H1 (cell line): ENCODE measurements around the gene UGGT1. TPM values are rescaled to one million over a fixed set of nuclear protein-coding genes. Genes with fewer than 3 reads are reported as not detected.

Experiments used
- CTCF ChIA-PET: fragments of 300-600 bp; sonication (Branson Sonifier 250); formaldehyde crosslinking; loops from one replicate; lab custom pipeline; 2021; ENCODE audit not compliant: partially characterized antibody; lab: Charles Lee
- POLR2A ChIA-PET: fragments of 300-600 bp; sonication (Branson Sonifier 250); formaldehyde crosslinking; loops from one replicate; lab custom pipeline; 2021; ENCODE audit warnings: inconsistent platforms; ENCODE audit not compliant: partially characterized antibody; lab: Charles Lee
- DNase-seq, 2 experiments: peaks; one replicate each; pipeline versions ENCODE4 v3.0.0 to v3.0.0-alpha.2; 2010 to 2022; ENCODE audit warnings: low spot score in 2 of 2, low read depth in 1 of 2, mixed read lengths in 1 of 2
- FAIRE-seq: peaks from 2 replicates; lab custom pipeline; 2011; peaks lifted over from hg19 to GRCh38; lab: Jason Lieb, UNC
- H2AFZ ChIP-seq: 2 replicates; pipeline ENCODE4 v1.8.1; 2012; ENCODE audit warnings: low read length, inconsistent platforms
- H2AK5ac ChIP-seq: 2 replicates; pipeline ENCODE4 v1.6.1; 2013; ENCODE audit warnings: low read depth, low read length
- H2BK120ac ChIP-seq: replicated peaks from 2 replicates; pipeline ENCODE3; 2013; ENCODE audit warnings: low read depth, low read length, inconsistent platforms
- H2BK12ac ChIP-seq: 2 replicates; pipeline ENCODE4 v1.6.1; 2013; ENCODE audit warnings: low read depth, low read length
- H2BK15ac ChIP-seq: 2 replicates; pipeline ENCODE4 v1.6.1; 2013; ENCODE audit warnings: low read length
- H2BK20ac ChIP-seq: 2 replicates; pipeline ENCODE4 v1.6.1; 2013; ENCODE audit warnings: low read length
- H2BK5ac ChIP-seq: 2 replicates; pipeline ENCODE4 v1.6.1; 2013; ENCODE audit warnings: low read depth, low read length
- H3K14ac ChIP-seq: 2 replicates; pipeline ENCODE4 v1.6.1; 2013; ENCODE audit warnings: inconsistent platforms; ENCODE audit not compliant: insufficient read length
- H3K18ac ChIP-seq: 2 replicates; pipeline ENCODE4 v1.6.1; 2013; ENCODE audit warnings: low read length; ENCODE audit errors: extremely low read depth
- H3K23ac ChIP-seq: 2 replicates; pipeline ENCODE4 v1.6.1; 2013; ENCODE audit warnings: inconsistent platforms; ENCODE audit not compliant: insufficient read length
- H3K23me2 ChIP-seq: 2 replicates; pipeline ENCODE4 v1.6.1; 2013; ENCODE audit warnings: low read depth, low read length
- H3K27ac ChIP-seq: 2 replicates; pipeline ENCODE4 v1.6.1; 2011; ENCODE audit warnings: low read depth, low read length, inconsistent platforms
- H3K27me3 ChIP-seq, 4 experiments: replicated peaks in 1 of 4; 1 replicate in 1 of 4; 2 replicates in 3 of 4; pipeline versions ENCODE4 v1.6.1 to v1.8.1; 2011 to 2013; ENCODE audit warnings: low read length in 3 of 4, mild to moderate bottlenecking in 3 of 4, inconsistent platforms in 2 of 4, mixed read lengths in 2 of 4, moderate library complexity in 1 of 4; ENCODE audit not compliant: control insufficient read depth in 3 of 4, insufficient read depth in 3 of 4; ENCODE audit errors: extremely low read depth in 1 of 4
- H3K36me3 ChIP-seq, 4 experiments: 2 replicates each; pipeline versions ENCODE4 v1.6.1 to v1.8.1; 2011 to 2013; ENCODE audit warnings: mild to moderate bottlenecking in 4 of 4, low read length in 3 of 4, moderate library complexity in 2 of 4, control low read depth in 1 of 4, inconsistent platforms in 1 of 4; ENCODE audit not compliant: insufficient read depth in 4 of 4, control insufficient read depth in 2 of 4
- H3K4ac ChIP-seq: replicated peaks from 2 replicates; pipeline ENCODE3; 2013; ENCODE audit warnings: low read length, low read depth, mixed read lengths, inconsistent platforms; ENCODE audit not compliant: insufficient read length
- H3K4me1 ChIP-seq, 4 experiments: replicated peaks in 1 of 4; 1 replicate in 1 of 4; 2 replicates in 3 of 4; pipeline versions ENCODE4 v1.6.1 to v1.8.1; 2011 to 2013; ENCODE audit warnings: low read length in 3 of 4, inconsistent platforms in 2 of 4, mixed read lengths in 1 of 4; ENCODE audit not compliant: insufficient read depth in 4 of 4, control insufficient read depth in 3 of 4
- H3K4me2 ChIP-seq, 2 experiments: 2 replicates each; pipeline versions ENCODE4 v1.6.1 to v1.8.1; 2011 to 2013; ENCODE audit warnings: low read depth in 2 of 2, low read length in 2 of 2, control low read depth in 1 of 2, inconsistent platforms in 1 of 2, mild to moderate bottlenecking in 1 of 2; ENCODE audit not compliant: insufficient read depth in 1 of 2
- H3K4me3 ChIP-seq, 4 experiments: fragments of 200-600, 300-600 bp in 1 of 4; sonication (generic), shearing (Covaris generic), sonication (Bioruptor Twin) in 1 of 4; 2 replicates each; pipeline versions ENCODE4 v1.5.1 to v1.8.1; 2011 to 2016; ENCODE audit warnings: low read length in 4 of 4, low read depth in 3 of 4, control low read depth in 2 of 4, inconsistent platforms in 2 of 4, mild to moderate bottlenecking in 2 of 4, mixed read lengths in 1 of 4, moderate library complexity in 1 of 4; ENCODE audit not compliant: insufficient read depth in 2 of 4; ENCODE audit errors: extremely low read depth in 1 of 4
- H3K56ac ChIP-seq: replicated peaks from 2 replicates; pipeline ENCODE3; 2013; ENCODE audit warnings: low read depth, mild to moderate bottlenecking, mixed read lengths, low read length, inconsistent platforms; ENCODE audit not compliant: insufficient read length
- H3K79me1 ChIP-seq: 2 replicates; pipeline ENCODE4 v1.6.1; 2013; ENCODE audit warnings: low read depth, low read length, control low read depth
- H3K79me2 ChIP-seq, 2 experiments: 2 replicates each; pipeline versions ENCODE4 v1.6.1 to v1.8.1; 2012 to 2013; ENCODE audit warnings: low read length in 2 of 2, mild to moderate bottlenecking in 2 of 2, inconsistent platforms in 1 of 2; ENCODE audit not compliant: insufficient read depth in 2 of 2, control insufficient read depth in 1 of 2
- H3K9ac ChIP-seq, 4 experiments: replicated peaks in 1 of 4; 1 replicate in 1 of 4; 2 replicates in 3 of 4; pipeline versions ENCODE4 v1.6.1 to v1.8.1; 2011 to 2013; ENCODE audit warnings: low read depth in 3 of 4, low read length in 3 of 4, control low read depth in 2 of 4, mild to moderate bottlenecking in 2 of 4, moderate library complexity in 2 of 4, inconsistent platforms in 1 of 4; ENCODE audit errors: extremely low read depth in 1 of 4
- H3K9me3 ChIP-seq, 2 experiments: 2 replicates each; pipeline versions ENCODE4 v1.6.1 to v1.8.1; 2012 to 2013; ENCODE audit warnings: mild to moderate bottlenecking in 2 of 2, moderate library complexity in 2 of 2, control low read depth in 1 of 2, inconsistent platforms in 1 of 2, low read depth in 1 of 2, low read length in 1 of 2, mixed read lengths in 1 of 2; ENCODE audit not compliant: insufficient read depth in 2 of 2
- H4K20me1 ChIP-seq, 2 experiments: replicated peaks in 1 of 2; 2 replicates each; pipeline versions ENCODE3 to v1.8.1; 2011 to 2013; ENCODE audit warnings: inconsistent platforms in 2 of 2, low read length in 2 of 2, mild to moderate bottlenecking in 1 of 2; ENCODE audit not compliant: insufficient read depth in 2 of 2, control insufficient read depth in 1 of 2
- H4K5ac ChIP-seq: 2 replicates; pipeline ENCODE4 v1.6.1; 2013; ENCODE audit warnings: low read length, low read depth, mixed read lengths, inconsistent platforms; ENCODE audit not compliant: insufficient read length
- H4K8ac ChIP-seq: 2 replicates; pipeline ENCODE4 v1.8.0; 2013; ENCODE audit warnings: mild to moderate bottlenecking, moderate library complexity, low read length, inconsistent platforms; ENCODE audit not compliant: insufficient read depth; ENCODE audit errors: extremely low read depth
- H4K91ac ChIP-seq: replicated peaks from 2 replicates; pipeline ENCODE3; 2013; ENCODE audit warnings: low read length, mixed read lengths, inconsistent platforms; ENCODE audit not compliant: insufficient read length
- ASH2L ChIP-seq: fragments of 200-600, 300-600 bp; sonication (generic); IDR thresholded peaks from one replicate; pipeline ENCODE4 v1.7.1; 2017; ENCODE audit warnings: low read length
- CBX8 ChIP-seq: fragments of 300-800, 300-1000 bp; sonication (generic); IDR thresholded peaks from 2 replicates; pipeline ENCODE4 v1.7.1; 2016; ENCODE audit warnings: low read depth, low read length, borderline replicate concordance
- CEBPB ChIP-seq: IDR thresholded peaks from 2 replicates; pipeline ENCODE4 v1.6.1; 2012; ENCODE audit warnings: low read depth, low read length
- EGR1 ChIP-seq: IDR thresholded peaks from 2 replicates; pipeline ENCODE4 v1.6.1; 2011; ENCODE audit warnings: low read depth, low read length, borderline replicate concordance
- GABPA ChIP-seq: IDR thresholded peaks from 2 replicates; pipeline ENCODE4 v1.6.1; 2011; ENCODE audit warnings: mild to moderate bottlenecking, low read length, moderate library complexity, borderline replicate concordance; ENCODE audit not compliant: insufficient read depth
- NANOG ChIP-seq: IDR thresholded peaks from 2 replicates; pipeline ENCODE4 v1.6.1; 2011; ENCODE audit warnings: low read length, low read depth, mild to moderate bottlenecking, inconsistent platforms; ENCODE audit not compliant: insufficient read depth, poor library complexity, severe bottlenecking
- RAD21 ChIP-seq, 2 experiments: IDR thresholded peaks in 1 of 2; conservative IDR thresholded peaks in 1 of 2; 2 replicates each; pipeline ENCODE4 v1.6.1; 2011; ENCODE audit warnings: low read depth in 2 of 2, low read length in 2 of 2, improper control_type of control experiment in 1 of 2, inconsistent platforms in 1 of 2, mild to moderate bottlenecking in 1 of 2, moderate library complexity in 1 of 2
- RFX5 ChIP-seq: IDR thresholded peaks from 2 replicates; pipeline ENCODE4 v1.6.1; 2011; ENCODE audit warnings: low read depth, low read length, improper control_type of control experiment, borderline replicate concordance
- SP1 ChIP-seq: IDR thresholded peaks from 2 replicates; pipeline ENCODE4 v1.6.1; 2011; ENCODE audit warnings: low read depth, low read length
- TCF12 ChIP-seq: IDR thresholded peaks from 2 replicates; pipeline ENCODE4 v1.6.1; 2011; ENCODE audit warnings: low read depth, mild to moderate bottlenecking, low read length
- TEAD4 ChIP-seq: IDR thresholded peaks from 2 replicates; pipeline ENCODE4 v1.6.1; 2012; ENCODE audit warnings: low read depth, low read length, inconsistent platforms, mixed read lengths
- YY1 ChIP-seq: IDR thresholded peaks from 2 replicates; pipeline ENCODE4 v1.6.1; 2011; ENCODE audit warnings: low read depth, mild to moderate bottlenecking, low read length
- WGBS, 2 experiments: shearing (Covaris generic) in 1 of 2; methylation state at CpG; one replicate each; pipeline versions ENCODE4 v1.1.6 to v1.1.7; 2013 to 2015; ENCODE audit warnings: low lambda C conversion rate in 2 of 2, mixed read lengths in 2 of 2, inconsistent platforms in 1 of 2, low coverage in 1 of 2, missing lambda C conversion rate in 1 of 2; ENCODE audit not compliant: insufficient replicate concordance in 2 of 2, insufficient coverage in 1 of 2, insufficient read length in 1 of 2; ENCODE audit errors: extremely low coverage in 1 of 2, missing lambda C conversion rate in 1 of 2; 5-methylcytosine and 5-hydroxymethylcytosine counted together
- polyA plus RNA-seq, 7 experiments: library from polyadenylated mRNA; depleted of rRNA in 3 of 7; stranded (reverse) in 5 of 7; unstranded in 2 of 7; fragments of >200 nt in 5 of 7; fragments of 200-250 nt in 2 of 7; gene quantifications; 1 replicate in 5 of 7; 2 replicates in 1 of 7; 4 replicates in 1 of 7; pipeline versions ENCODE4 v1.2.1 to v1.2.3, GENCODE V29; 2011 to 2013; ENCODE audit warnings: missing spikeins in 2 of 7, mixed read lengths in 2 of 7
- total RNA-seq: library from RNA; stranded (reverse); fragmentation: NEBNext Ultra II Directional; extraction: Animal tissue kit (Norgen Biotek cat#: 25700); gene quantifications from 2 replicates; pipeline ENCODE4 v1.2.1, GENCODE V29; 2021
- TF ChIP-seq, protein P1 (sequence below), 3 experiments: IDR thresholded peaks; 1 replicate in 2 of 3; 2 replicates in 1 of 3; pipeline versions ENCODE4 v1.5.1 to v1.6.1; 2011; ENCODE audit warnings: low read length in 3 of 3, mild to moderate bottlenecking in 3 of 3, inconsistent platforms in 2 of 3, low read depth in 1 of 3, moderate library complexity in 1 of 3; ENCODE audit not compliant: insufficient read depth in 1 of 3; ENCODE audit errors: control extremely low read depth in 1 of 3

The UGGT1 gene
- total and polyA plus RNA-seq, 2 of the 8 experiments (the other 6 are each of a cell fraction or from before 2014, with no cell fraction given): 14.9 to 57.3 TPM

DNA sequence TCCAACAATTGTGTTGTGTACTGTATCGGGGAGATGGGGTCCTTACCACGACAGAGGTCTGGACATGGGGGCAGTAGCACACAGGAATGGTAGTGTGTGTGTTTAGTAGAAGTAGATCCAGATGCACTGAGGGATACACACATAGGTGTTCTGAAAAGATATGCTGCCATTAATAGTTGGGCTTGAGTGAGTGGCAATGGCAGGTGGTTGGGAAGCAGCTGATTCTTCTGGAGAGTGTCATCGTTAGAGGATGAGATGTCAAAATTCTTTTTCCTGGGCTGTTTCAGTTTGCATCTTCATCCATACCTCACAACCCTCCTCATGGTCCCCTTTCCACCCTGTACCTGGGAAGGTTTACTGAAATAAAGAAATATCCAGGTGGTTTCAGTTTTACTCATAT, 66.6 kb downstream of the UGGT1 start:
- Histone ChIP-seq H3K23ac (no peak overlapping the region), H3K36me3 (peaks cover 12 to 37% (median 22%) of the 10 kb centered on the region in 4 experiments), H3K79me2 (no peaks in the 10 kb centered on the region), H3K9me3 (no peaks in the 10 kb centered on the region), H3K27me3 (no peaks in the 10 kb centered on the region), H4K5ac (no peak overlapping the region), H2BK5ac (no peak overlapping the region), H2AK5ac (no peak overlapping the region), H3K14ac (no peak overlapping the region), H3K79me1 (no peaks in the 10 kb centered on the region), H2BK120ac (no peak overlapping the region), H2AFZ (no peak overlapping the region), H3K4ac (no peak overlapping the region), H2BK12ac (no peak overlapping the region), H2BK20ac (no peak overlapping the region), H3K18ac (no peak overlapping the region), H3K4me1 (no peaks in the 10 kb centered on the region), H4K20me1 (peaks cover 0 to 2% of the 10 kb centered on the region in 2 experiments), H3K9ac (no peak overlapping the region), H3K23me2 (no peaks in the 10 kb centered on the region), H4K91ac (no peak overlapping the region), H3K4me2 (no peak overlapping the region), H4K8ac (no peak overlapping the region), H2BK15ac (no peak overlapping the region), H3K4me3 (no peak overlapping the region), H3K56ac (no peak overlapping the region), H3K27ac (no peak overlapping the region)
- no peak for DNase-seq
- ChIA-PET CTCF (no interaction called here), POLR2A (no interaction called here)
- WGBS, 2 experiments: 89% methylated on average over 3 of the region's 3 CpGs; no CpG with 5 or more reads in 1 of the 2 experiments
- FAIRE-seq: no peak
- TF ChIP-seq RFX5: no peak
- no peak for TF ChIP-seq NANOG
- TF ChIP-seq, protein P1, sequence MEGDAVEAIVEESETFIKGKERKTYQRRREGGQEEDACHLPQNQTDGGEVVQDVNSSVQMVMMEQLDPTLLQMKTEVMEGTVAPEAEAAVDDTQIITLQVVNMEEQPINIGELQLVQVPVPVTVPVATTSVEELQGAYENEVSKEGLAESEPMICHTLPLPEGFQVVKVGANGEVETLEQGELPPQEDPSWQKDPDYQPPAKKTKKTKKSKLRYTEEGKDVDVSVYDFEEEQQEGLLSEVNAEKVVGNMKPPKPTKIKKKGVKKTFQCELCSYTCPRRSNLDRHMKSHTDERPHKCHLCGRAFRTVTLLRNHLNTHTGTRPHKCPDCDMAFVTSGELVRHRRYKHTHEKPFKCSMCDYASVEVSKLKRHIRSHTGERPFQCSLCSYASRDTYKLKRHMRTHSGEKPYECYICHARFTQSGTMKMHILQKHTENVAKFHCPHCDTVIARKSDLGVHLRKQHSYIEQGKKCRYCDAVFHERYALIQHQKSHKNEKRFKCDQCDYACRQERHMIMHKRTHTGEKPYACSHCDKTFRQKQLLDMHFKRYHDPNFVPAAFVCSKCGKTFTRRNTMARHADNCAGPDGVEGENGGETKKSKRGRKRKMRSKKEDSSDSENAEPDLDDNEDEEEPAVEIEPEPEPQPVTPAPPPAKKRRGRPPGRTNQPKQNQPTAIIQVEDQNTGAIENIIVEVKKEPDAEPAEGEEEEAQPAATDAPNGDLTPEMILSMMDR (IDR thresholded peaks at IDR 0.05; ENCODE audit: control extremely low read depth in 1 of 3, insufficient read depth in 1 of 3, low read depth in 1 of 3, low read length in 3 of 3): no peak
- TF ChIP-seq TCF12: no peak
- no peak for TF ChIP-seq SP1
- no peak for TF ChIP-seq EGR1
- no peak for TF ChIP-seq YY1
- no peak for TF ChIP-seq ASH2L
- TF ChIP-seq CBX8: no peak
- TF ChIP-seq RAD21 (IDR thresholded peaks at IDR 0.05 in 1 of 2, conservative IDR thresholded peaks at IDR 0.05 in 1 of 2; ENCODE audit: low read depth in 2 of 2, low read length in 2 of 2): no peak
- TF ChIP-seq CEBPB: no peak
- TF ChIP-seq GABPA: no peak
- TF ChIP-seq TEAD4: no peak
